Measurements from ENCODE around the gene MTX2. TPM values are rescaled to one million over a fixed set of nuclear protein-coding genes. Genes with fewer than 3 reads are reported as not detected.

The MTX2 gene
- 55.4 TPM for total RNA-seq

DNA sequence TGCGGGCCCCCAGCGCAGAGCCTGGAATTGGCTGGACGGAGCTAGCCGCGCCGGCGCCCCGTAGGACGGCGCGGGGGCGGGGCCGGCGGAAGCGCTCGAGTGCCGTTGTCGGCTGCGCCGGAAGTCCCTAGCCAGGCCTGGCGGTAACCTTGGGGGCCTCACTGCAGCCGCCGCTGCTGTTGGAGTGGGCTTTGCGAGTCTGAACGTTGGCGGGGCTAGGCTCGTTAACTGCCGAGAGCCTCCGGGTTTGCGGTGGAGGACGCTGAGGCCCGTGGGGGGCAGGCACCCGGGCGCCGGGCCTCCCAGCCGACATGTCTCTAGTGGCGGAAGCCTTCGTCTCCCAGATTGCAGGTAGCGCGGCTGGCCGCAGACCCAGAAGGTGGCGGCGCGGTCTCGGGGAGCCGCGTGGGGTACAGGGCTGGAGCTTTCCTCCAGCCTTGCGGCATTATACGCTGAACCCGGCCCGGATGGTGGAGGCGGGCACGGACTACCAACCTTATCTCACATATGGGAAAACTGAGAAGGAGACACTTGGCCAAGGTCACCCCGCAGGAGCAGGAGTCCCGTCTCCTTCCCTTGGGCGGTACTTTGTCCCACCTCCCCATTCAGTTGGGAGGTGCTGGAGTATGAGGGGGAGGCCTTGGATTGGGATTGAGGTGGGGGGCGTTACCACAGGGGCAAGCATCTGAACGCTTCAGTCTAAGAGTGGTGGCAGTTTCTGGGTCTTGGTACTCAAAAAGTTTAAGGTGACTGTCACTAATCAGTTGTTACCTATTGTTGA lies at the start of gene MTX2:
Gene MTX2 (plus strand): TSS at position 124 of the 781 bp plus-strand sequence. CDS start 188 bp downstream, at position 312.
- no peak for FAIRE-seq

DNA sequence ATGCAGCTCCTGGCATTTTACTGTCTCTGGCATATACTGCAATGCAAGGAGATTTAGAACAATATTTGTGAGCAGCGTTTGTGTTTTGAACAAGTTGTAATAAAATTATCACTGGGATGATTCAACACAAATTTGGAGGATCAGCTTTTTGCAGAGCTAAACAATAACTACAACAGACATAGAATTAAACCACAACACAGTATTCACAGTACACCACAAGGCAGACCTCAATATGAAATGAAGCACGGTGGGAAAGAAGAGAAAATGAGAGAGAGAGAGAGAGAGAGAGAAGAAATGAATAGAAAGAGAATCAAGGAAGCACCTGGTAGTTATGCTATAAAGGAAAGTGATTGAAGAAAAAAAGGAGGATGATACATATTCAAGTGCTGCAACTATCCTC lies 41.4 kb upstream of the MTX2 start:
- FAIRE-seq (no peak), DNase-seq (ENCODE audit: low spot score in 2 of 2) (no peak)

More for the DNA sequence above, at the start of gene MTX2:
- peak; percentile 67 to 74 for DNase-seq (ENCODE audit: low spot score in 2 of 2)

DNA sequence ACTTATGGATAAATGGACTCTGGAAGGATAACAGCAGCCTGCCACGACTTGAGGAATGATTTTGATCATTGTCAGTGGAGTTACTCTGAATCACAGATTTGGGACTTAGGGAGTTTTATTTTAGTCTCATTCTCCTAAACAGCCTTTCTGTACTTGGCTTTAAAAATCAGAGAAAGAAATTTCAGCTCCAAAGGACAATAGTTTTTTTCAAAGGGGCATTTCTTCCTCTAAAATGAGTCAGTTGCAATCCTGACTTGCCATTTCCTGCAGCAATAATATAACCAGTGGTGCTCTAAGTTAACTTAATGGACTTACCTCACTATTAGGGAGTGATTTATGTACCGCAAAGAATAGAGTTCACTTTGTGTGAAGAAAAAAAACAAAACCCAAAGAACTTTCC lies 35.1 kb upstream of the MTX2 start:
- FAIRE-seq (no peak), DNase-seq (ENCODE audit: low spot score in 2 of 2) (no peak)

DNA sequence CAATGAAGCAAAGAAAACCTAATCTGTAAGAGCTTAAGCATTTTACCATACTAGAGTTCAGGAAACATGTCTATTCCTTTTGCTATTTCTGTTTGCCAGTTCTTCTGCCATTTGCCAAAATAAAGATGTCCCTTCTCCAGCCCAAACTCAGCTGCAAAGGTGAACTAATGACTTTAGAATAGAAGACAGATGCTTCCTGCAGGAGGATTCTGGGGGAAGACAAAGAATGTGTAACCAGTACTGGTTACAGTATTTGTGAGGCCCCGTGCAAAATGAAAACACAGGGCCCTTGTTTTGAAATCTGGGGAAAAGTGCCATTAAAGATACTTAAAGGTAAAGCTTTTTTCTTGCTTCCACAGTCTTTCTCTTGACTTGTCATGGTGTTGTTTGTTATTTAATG lies 34.3 kb upstream of the MTX2 start:
- no peak for DNase-seq (ENCODE audit: low spot score in 2 of 2)
- FAIRE-seq: no peak

DNA sequence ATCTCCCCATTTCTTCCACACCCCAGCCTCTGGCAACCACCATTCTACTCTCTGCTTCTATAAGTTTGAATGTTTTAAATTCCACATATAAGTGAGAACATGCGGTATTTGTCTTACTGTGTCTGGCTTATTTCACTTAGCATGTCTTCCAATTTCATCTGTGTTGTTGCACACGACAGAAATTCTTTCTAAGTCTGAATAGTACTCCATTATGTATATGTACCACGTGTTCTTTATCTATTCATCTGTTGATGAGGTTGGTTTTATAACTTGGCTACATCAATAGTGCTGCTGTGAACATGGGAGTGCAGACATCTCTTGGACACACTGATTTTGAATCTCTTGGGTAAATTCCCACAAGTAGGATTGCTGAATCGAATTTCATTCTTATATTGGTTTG lies 31.8 kb upstream of the MTX2 start:
- FAIRE-seq (no peak), DNase-seq (ENCODE audit: low spot score in 2 of 2) (no peak)

DNA sequence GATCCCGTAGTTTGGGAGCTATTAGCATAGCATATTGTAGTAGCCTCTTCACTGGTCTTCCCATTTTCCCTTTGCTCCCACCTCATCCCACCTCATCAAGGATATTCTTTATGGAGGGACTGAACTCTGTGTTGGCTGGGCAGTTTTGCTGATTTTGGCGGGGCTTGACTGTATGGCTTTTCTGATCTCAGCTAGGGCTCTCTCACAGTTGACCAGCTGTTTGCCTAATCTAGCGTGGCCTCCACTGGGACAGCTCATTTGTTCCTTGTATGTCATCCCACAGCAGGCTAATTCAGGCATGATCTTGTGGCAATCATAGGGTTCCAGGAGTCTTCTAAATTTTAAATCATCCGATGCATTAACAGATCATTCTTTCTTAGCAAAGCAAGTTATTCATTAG lies 30.2 kb upstream of the MTX2 start:
- DNase-seq (ENCODE audit: low spot score in 2 of 2): no peak
- no peak for FAIRE-seq

DNA sequence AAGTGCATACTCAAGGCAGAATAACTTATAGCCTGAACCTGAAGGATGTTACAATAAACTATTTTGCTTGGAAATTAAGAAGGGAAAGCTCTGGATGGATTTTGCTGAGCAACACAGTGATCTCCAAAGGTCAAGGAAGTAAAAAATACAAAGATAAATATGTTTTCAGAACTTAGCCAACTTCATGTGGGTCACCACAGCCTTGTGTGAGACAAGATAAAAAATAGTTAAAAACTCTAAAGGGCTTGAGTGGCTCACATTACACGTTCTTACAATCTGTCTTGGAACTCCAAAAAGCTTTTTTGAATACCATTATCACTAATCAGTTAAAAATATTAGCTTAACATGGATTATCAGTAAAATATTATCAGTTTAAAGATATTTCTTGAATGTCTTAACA lies 28.9 kb upstream of the MTX2 start:
- FAIRE-seq (no peak), DNase-seq (ENCODE audit: low spot score in 2 of 2) (no peak)

DNA sequence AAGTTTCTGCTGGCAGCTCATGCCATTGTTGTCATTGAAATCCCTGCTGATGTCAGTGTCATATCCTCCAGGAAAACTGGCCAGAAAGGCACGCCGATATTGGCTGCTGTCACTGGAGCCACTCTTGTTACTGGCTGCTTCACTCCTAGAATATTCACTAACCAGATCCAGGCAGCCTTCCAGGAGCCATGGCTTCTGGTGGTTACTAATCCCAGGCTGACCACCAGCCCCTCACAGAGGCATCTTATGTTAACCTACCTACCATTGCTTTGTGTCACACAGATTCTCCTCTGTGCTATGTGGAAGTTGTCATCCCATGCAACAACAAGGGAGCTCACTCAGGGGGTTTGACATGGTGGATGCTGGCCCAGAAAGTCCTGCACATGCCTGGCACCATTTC lies 27.0 kb upstream of the MTX2 start:
- DNase-seq (ENCODE audit: low spot score in 2 of 2) (no peak), FAIRE-seq (no peak)

DNA sequence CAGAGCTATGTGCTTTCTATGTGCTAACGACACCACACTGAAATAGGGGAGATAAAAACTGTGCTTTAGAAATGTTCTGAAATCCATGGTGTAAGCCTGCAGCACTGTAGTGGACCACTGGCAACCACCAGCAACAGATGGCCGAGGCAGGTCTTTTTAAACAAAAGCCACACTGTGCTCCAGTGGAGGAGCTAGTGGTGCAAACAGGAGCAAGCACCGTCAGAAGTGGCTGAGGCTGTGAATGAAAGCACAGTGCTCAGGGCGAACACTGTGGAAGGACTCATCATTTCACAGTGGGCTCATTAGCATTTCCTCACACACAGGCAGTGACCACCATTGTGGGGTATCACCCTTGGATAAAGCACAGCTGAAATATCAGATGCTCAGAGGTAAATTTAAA lies 22.9 kb upstream of the MTX2 start:
- FAIRE-seq (no peak), DNase-seq (ENCODE audit: low spot score in 2 of 2) (no peak)

DNA sequence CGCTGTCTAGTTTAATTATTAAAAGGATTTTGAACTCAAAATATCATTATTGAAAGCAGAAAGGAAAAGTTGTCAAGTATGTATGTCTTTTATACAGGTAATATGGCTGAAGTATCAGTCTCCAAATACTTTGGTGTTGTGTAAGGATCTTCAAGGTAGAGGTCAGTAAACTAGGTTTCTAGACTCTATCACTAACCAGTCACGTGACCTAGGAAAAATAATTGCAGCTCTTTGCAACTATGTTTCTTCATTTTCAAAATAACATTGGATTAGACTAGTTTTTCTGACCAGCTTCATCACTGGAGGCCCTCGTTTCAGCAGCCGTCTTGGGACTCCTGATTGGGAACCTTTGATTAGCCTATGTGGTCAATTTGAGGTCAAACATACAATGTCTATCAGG lies 21.4 kb upstream of the MTX2 start:
- no peak for FAIRE-seq

DNA sequence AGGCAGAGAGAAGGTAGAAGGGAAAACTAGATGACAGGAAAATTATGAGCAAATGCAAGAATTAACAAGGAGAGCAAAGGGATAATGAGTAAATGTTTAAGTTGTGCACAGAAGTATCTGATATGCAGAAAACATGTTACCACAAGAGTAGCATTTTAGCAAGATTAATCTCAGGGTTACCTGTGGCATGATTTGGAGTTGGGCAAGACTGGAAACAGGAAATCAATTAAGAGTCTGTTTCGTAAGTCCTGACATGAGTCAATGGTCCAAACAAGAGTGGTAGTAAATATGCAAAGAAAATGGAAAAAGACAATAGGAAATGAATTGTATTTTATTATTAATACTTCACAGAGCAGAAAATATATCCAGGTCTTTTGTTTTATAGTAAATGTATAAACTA lies 17.3 kb upstream of the MTX2 start:
- DNase-seq (ENCODE audit: low spot score in 2 of 2): no peak
- no peak for FAIRE-seq

More for the DNA sequence above, 21.4 kb upstream of the MTX2 start:
- no peak for DNase-seq (ENCODE audit: low spot score in 2 of 2)

DNA sequence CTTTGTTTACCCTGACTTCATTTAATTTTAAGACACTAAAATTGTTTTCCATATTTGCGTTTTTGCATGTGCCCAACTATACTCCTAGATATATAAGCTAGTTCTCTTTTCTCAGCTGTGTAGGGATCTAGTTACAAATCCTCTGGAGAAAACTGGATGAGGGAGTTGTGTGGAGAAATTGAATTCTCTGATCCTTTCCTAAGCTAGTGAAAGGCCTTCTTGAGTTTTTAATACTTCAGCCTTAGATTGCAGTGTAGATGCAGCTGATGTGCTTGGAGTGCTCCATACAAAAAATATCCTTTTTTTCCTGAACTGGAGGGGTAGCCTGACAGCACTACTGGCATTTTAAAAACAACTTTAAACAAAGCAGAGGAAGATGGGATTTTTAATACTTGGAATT lies 8.6 kb upstream of the MTX2 start:
- FAIRE-seq (no peak), DNase-seq (ENCODE audit: low spot score in 2 of 2) (no peak)

DNA sequence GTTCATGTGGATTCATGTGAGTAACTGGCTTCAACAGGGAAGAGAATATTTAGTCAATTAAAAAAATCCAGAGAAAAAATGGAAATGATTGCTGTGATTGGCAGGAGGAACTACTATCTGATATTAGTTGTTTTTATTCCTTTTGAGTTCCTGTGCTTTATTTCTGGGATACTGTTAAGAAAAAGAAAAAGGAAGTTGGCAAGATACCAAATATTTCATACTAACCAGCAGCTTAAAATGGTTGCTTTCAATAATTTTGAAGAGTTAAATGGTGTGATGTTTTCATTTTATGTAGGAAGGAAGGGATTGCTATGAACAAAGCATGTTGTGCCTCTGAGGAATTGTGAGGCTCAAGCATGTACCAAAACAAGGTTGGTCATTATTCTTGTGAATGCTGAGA lies 8.1 kb upstream of the MTX2 start:
- no peak for FAIRE-seq

DNA sequence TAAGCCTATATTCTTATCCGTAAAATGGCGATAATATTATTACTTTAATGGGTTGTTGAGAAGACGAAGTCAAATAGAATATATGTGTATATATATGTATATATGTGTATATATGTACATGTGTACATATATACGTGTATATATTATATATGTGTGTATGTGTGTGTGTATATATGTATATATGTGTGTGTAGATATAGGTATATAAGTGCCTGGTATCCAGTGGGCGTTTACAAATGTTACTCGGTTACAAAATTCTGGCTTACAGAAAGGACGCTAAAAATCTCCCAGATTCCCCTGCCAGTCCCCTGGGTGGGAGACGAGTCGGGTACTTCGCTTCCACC lies 295 bp upstream of the MTX2 start:
- FAIRE-seq (no peak), DNase-seq (ENCODE audit: low spot score in 2 of 2) (no peak)

More for the DNA sequence above, 8.1 kb upstream of the MTX2 start:
- no peak for DNase-seq (ENCODE audit: low spot score in 2 of 2)

DNA sequence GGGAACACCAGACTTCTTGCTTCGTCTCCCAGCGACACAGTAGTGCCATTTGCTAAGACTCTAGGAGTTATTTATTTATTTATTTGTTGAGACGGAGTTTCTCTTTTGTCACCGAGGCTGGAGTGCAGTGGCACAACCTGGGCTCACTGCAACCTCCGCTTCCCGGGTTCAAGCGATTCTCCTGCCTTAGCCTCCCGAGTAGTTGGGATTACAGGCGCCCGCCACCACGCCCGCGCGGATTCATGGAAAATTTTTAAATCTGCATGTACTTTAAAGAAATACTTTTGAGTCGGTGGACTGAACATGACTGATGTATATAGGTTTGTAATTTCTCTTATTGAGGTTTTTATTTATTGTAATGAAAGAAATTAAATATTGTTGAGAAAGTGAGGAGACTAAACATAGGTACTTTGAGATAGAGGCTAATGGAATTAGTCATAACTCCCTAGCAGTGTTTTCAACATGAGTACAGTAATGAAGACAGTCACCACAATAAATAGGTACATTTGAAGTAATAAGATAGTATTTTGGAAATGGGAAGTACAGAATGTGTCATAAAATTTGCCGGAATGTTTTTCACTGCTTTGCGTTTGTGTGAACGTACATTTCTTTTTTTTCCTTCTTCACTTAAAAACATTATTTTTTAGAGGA lies 983 bp downstream of the MTX2 start:
- DNase-seq (ENCODE audit: low spot score in 2 of 2): no peak
- FAIRE-seq: no peak

DNA sequence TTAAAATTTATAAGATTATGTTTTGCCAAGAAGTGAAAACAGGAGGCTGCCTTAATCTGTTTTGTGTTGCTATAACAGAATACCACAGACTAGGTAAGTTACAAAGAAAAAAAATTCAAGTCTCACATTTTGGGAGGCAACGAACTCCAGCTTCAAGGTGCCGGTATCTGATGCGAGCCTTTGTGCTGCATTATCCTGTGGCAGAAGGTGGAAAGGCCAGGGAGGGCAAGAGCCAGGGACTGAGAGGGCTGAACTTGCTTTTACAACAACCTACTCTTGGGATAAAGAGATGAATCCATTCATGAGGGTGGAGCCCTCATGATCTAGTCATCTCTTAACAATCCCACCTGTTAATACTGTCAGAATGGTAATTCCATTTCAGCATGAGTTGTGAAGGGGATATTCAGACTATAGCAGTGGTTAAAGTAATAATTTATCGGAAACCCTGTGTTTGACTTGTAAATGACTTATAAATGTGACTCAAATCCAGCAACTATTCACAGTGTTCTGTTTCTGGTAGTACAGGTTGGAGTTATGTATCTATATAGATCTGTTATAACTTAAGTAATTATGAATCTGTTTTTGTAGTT lies 3.7 kb downstream of the MTX2 start:
- DNase-seq (ENCODE audit: low spot score in 2 of 2): no peak
- FAIRE-seq: no peak

DNA sequence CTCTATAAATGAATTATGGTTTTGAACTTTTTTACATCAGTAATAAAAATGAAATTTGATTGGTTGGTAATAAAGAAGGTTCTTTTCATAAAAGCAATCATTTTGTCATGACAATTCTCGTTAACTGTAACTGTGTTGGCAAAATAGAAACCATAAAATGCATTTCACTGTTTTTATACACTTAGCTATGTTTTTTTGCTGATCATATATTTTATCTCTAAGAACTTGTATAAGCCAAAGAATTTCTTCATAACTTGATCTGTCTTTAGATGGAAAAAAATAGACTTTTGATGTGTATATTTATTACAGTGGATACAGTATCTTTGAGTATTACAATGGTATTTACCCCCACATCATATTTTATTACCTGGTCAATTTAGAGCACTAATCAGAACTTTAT lies 9.7 kb downstream of the MTX2 start:
- peak; percentile 42 for FAIRE-seq
- DNase-seq (ENCODE audit: low spot score in 2 of 2): no peak

DNA sequence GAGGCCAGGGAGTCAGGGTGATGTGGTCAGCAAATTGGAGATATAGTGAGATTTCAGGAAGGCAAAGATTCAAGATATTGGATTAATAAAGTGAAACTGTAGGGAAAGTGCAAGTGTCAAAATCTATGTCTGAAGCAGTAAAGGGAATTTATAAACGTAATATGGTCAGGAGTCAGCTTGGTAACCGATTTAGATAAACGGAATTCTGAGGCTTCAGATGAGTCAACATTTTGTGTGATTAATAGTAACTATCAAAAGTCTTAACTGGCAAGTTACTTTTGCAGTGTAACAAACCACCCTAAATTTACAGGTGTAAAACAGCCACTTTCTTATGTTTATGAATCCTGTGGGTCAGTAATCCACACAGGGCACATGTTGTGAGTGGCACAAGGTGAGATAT lies 10.9 kb downstream of the MTX2 start:
- FAIRE-seq: no peak

DNA sequence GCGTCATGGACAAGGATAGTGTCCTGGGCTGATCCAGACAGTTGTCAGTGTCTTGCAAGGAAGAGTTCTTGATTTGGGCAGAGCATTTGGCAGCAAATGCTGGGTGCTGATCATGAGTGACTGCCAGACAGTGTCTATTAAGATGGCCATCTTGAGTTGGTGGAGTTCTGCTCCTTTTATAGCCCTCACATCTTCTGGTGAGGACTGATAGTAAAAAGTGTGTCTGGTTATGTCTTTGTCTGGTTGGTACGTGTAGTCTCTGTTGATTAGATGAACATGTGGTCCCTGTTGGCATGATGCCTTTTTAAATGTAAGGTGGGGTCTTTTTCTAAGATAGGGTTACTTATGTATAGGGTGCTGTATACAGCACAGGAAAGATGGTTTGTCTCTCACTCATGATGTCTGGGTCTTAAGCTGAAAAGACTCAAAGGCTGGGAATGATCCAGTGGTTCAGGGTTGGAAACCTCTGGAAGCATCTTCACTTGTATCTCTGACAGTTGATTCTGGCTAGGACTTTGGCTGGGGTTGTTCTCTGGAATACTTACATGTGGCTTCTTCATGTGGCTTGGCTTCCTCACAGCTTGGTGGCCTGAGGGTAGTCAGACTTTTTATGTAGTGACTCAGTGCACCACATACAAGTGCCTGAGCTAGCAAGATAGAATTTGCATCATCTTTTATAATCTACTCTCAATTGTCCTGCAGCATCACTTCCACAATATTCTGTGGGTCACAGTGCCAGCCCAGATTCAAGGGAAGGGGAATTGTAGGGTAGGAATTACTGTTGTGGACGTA lies 11.8 kb downstream of the MTX2 start:
- FAIRE-seq: no peak
- DNase-seq (ENCODE audit: low spot score in 2 of 2): no peak

More for the DNA sequence above, 10.9 kb downstream of the MTX2 start:
- no peak for DNase-seq (ENCODE audit: low spot score in 2 of 2)

DNA sequence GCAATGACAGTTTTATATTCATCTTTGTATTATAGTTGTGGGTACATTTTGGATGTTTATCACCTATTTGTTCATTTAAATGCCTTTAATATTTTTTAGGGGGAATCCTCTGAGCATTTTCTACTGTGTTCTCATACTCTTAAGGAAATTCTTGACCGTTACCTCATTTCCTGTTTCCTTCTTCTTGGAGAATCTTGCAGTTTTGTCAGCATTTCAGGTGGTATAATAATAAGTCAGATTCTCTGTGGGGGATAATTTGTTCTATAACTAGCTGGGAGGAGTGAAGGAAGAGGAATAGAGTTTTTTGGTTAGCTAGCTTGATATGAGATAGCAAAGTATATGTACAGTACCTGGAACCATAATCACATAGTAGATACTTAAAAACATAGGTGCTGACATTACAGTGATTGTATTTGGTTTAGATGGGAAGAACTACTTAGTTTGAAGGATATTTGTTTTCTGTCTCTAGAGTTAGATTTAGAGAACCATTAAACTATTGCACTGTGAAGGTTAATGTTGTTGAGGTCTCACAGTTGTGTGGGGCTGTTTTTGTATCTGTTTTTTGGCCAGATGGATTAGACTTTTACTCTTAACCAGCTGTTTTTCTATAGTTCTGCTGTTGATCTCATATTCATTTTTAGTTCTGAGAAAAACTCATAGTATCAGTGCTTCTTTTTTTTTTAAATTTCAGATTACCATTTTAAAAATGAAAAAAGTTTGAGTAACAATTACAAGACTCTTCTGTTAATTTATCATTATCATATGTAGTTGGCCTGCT lies 14.2 kb downstream of the MTX2 start:
- FAIRE-seq (no peak), DNase-seq (ENCODE audit: low spot score in 2 of 2) (no peak)
